ENCODE results near the gene DFFA.
A peak's percentile ranks its signal among the peaks of the same experiment; 100 is the strongest.
"Not testable (repeated sequence)": the region's sequence is repeated elsewhere in the genome, so short reads cannot be mapped to it uniquely, and the experiment has no call there.

The DFFA gene

GRCh38 chr1:10472220-10473144, at the start of gene DFFA:
Gene DFFA, minus strand, starts transcription at chr1:10472529. Its CDS starts 71 bp downstream, at chr1:10472458.
- DNase-seq, result peak; percentile 92

- no peak for DNase-seq
These were observed 49.3 kb upstream of the DFFA start for GRCh38 chr1:10521537-10522157.

GRCh38 chr1:10520952-10521351, 48.6 kb upstream of the DFFA start:
- no peak for DNase-seq

- DNase-seq, result no peak
These were observed 48.2 kb upstream of the DFFA start for GRCh38 chr1:10520497-10520896.

- no peak for DNase-seq
These were observed 46.7 kb upstream of the DFFA start for GRCh38 chr1:10519016-10519417.

GRCh38 chr1:10517677-10517982, 45.3 kb upstream of the DFFA start:
- no peak for DNase-seq

- DNase-seq, result no peak
These were observed 44.8 kb upstream of the DFFA start for GRCh38 chr1:10516925-10517676.

GRCh38 chr1:10515976-10516750, 43.8 kb upstream of the DFFA start:
- DNase-seq, result no peak

- no peak for DNase-seq
These were observed 43.1 kb upstream of the DFFA start for GRCh38 chr1:10515301-10515975.

GRCh38 chr1:10514490-10515235, 42.3 kb upstream of the DFFA start:
- no peak for DNase-seq

GRCh38 chr1:10513199-10513598, 40.9 kb upstream of the DFFA start:
- DNase-seq, result no peak

GRCh38 chr1:10511494-10511885, 39.2 kb upstream of the DFFA start:
- no peak for DNase-seq

- peak; percentile 86 for DNase-seq
These were observed 38.5 kb upstream of the DFFA start for GRCh38 chr1:10510520-10511493.

- no peak for DNase-seq
These were observed 37.6 kb upstream of the DFFA start for GRCh38 chr1:10509809-10510509.

- DNase-seq, result no peak
These were observed 36.2 kb upstream of the DFFA start for GRCh38 chr1:10508511-10508951.

GRCh38 chr1:10507111-10507879, 35.0 kb upstream of the DFFA start:
- DNase-seq, result peak; percentile 58

GRCh38 chr1:10506677-10507047, 34.3 kb upstream of the DFFA start:
- no peak for DNase-seq

- not testable (repeated sequence) for DNase-seq
These were observed 33.8 kb upstream of the DFFA start for GRCh38 chr1:10506046-10506676.
